Breast epithelium (tissue), 3 donors: ENCODE results near the gene UGT1A1.

Experiments
- CTCF ChIP-seq, 3 donors: fragments of 450-650 bp; IDR thresholded peaks; one replicate each; pipeline ENCODE4 v1.5.1; 2016 to 2017; ENCODE audit warnings: antibody characterized with exemption in 3 of 3, mild to moderate bottlenecking in 3 of 3, moderate library complexity in 3 of 3
- POLR2A ChIP-seq: fragments of 450-650 bp; IDR thresholded peaks from one replicate; pipeline ENCODE4 v1.6.1; 2016; ENCODE audit warnings: antibody characterized with exemption, mild to moderate bottlenecking, moderate library complexity
- POLR2AphosphoS5 ChIP-seq, 3 donors: sonication (generic); formaldehyde crosslinking; IDR thresholded peaks; one replicate each; pipeline ENCODE4 v1.6.1; 2017; ENCODE audit warnings: antibody characterized with exemption in 3 of 3

GRCh38 chr2:233820774-233821105 lies 60.7 kb downstream of the UGT1A1 start:
- no peak for TF ChIP-seq CTCF (IDR thresholded peaks at IDR 0.05)
- TF ChIP-seq POLR2AphosphoS5 (IDR thresholded peaks at IDR 0.05): no peak
- TF ChIP-seq POLR2A: no peak
